PFSK-1 (cell line): ENCODE data around the gene NR1D2. TPM values are rescaled to one million over a fixed set of nuclear protein-coding genes. Genes with fewer than 3 reads are reported as not detected.
A peak's percentile ranks its signal among the peaks of the same experiment; 100 is the strongest.

Experiments
- FOXP2 ChIP-seq: optimal IDR thresholded peaks from 2 replicates; pipeline ENCODE3; 2011; ENCODE audit warnings: borderline replicate concordance, control low read depth, inconsistent platforms; ENCODE audit not compliant: insufficient read depth; ENCODE audit errors: extremely low read length, extremely low read depth
- POLR2AphosphoS5 ChIP-seq: IDR thresholded peaks from 2 replicates; pipeline ENCODE4 v1.6.1; 2012; ENCODE audit warnings: low read depth, mild to moderate bottlenecking, control low read depth, low read length, moderate library complexity
- REST ChIP-seq, 2 experiments: IDR thresholded peaks; 2 replicates each; pipeline versions ENCODE4 v1.6.1 to v1.8.0; 2011 to 2012; ENCODE audit warnings: low read depth in 2 of 2, low read length in 2 of 2, control low read depth in 1 of 2, inconsistent platforms in 1 of 2, mild to moderate bottlenecking in 1 of 2, moderate library complexity in 1 of 2; ENCODE audit not compliant: insufficient read depth in 1 of 2
- SIN3A ChIP-seq: IDR thresholded peaks from 2 replicates; pipeline ENCODE4 v1.6.1; 2012; ENCODE audit warnings: mild to moderate bottlenecking, low read length, moderate library complexity, borderline replicate concordance; ENCODE audit not compliant: insufficient read depth
- TAF1 ChIP-seq: IDR thresholded peaks from 2 replicates; pipeline ENCODE4 v1.6.1; 2012; ENCODE audit warnings: low read length, control low read depth, borderline replicate concordance; ENCODE audit not compliant: insufficient read depth
- polyA plus RNA-seq: library from polyadenylated mRNA; unstranded; fragments of >200 nt; gene quantifications from one replicate; pipeline ENCODE4 v1.2.1, GENCODE V29; 2012; ENCODE audit warnings: low read depth, missing spikeins; ENCODE audit not compliant: insufficient read length

NR1D2 gene
- polyA plus RNA-seq, result 7.2 TPM

- TF ChIP-seq REST (IDR thresholded peaks at IDR 0.05; ENCODE audit: insufficient read depth in 1 of 2, low read depth in 2 of 2, low read length in 2 of 2), result no peak
- no peak for TF ChIP-seq SIN3A
- TF ChIP-seq FOXP2, result peak; percentile 18
- TF ChIP-seq TAF1, result no peak
These were observed at the start of gene NR1D2 for GRCh38 chr3:23944861-23945662. Gene NR1D2, plus strand, starts transcription at chr3:23945286. Its CDS starts 293 bp downstream, at chr3:23945579.

GRCh38 chr3:23900744-23901143 lies 44.3 kb upstream of the NR1D2 start:
- TF ChIP-seq FOXP2 (no peak), POLR2AphosphoS5 (no peak), TAF1 (no peak), SIN3A (no peak), REST (IDR thresholded peaks at IDR 0.05; ENCODE audit: insufficient read depth in 1 of 2, low read depth in 2 of 2, low read length in 2 of 2) (no peak)

- no peak for TF ChIP-seq SIN3A
These were observed 40.5 kb upstream of the NR1D2 start for GRCh38 chr3:23904545-23904944.

GRCh38 chr3:23909341-23909740 lies 35.7 kb upstream of the NR1D2 start:
- TF ChIP-seq FOXP2, result no peak
- no peak for TF ChIP-seq TAF1
- TF ChIP-seq SIN3A, result no peak
- TF ChIP-seq REST (IDR thresholded peaks at IDR 0.05; ENCODE audit: insufficient read depth in 1 of 2, low read depth in 2 of 2, low read length in 2 of 2), result no peak
- no peak for TF ChIP-seq POLR2AphosphoS5

DNA sequence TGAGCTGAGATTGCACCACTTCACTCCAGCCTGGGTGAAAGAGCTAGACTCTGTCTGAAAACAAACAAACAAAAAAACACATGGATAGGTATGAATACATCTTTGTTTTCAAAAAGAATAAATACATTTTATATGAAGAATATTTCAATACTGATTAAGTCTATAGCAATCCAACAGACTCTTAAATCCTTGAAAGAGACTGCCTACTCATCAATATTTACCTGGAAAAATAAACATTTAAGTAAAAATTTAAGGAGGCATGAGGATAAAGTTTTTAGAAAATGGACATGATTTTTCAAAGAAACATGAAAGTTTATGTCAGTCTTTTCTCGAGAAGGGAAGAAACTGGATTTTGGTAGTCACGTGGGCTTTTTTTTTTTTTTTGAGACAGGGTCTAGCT lies 33.7 kb upstream of the NR1D2 start:
- TF ChIP-seq FOXP2, result no peak
- no peak for TF ChIP-seq REST (IDR thresholded peaks at IDR 0.05; ENCODE audit: insufficient read depth in 1 of 2, low read depth in 2 of 2, low read length in 2 of 2)
- no peak for TF ChIP-seq SIN3A
- no peak for TF ChIP-seq POLR2AphosphoS5
- TF ChIP-seq TAF1, result no peak
